GM23338 (cell line): ENCODE measurements around the gene RAB30. TPM values are rescaled to one million over a fixed set of nuclear protein-coding genes. Genes with fewer than 3 reads are reported as not detected.

Experiments used
- ATAC-seq: fragments of 200-7000 bp; cut with Tn5 transposase; 3 replicates; pipeline ENCODE4 v1.9.1; 2020
- DNase-seq: peaks from one replicate; pipeline ENCODE4 v3.0.0-alpha.2; 2015; ENCODE audit warnings: low spot score
- H2AFZ ChIP-seq: fragments of 200-600 bp; sonication (generic); 2 replicates; pipeline ENCODE4 v1.8.0; 2016; ENCODE audit warnings: antibody characterized with exemption, mild to moderate bottlenecking, moderate library complexity
- H3F3A ChIP-seq: fragments of 200-600 bp; sonication (generic); replicated peaks from 2 replicates; pipeline ENCODE4 v1.8.0; 2017; ENCODE audit warnings: antibody characterized with exemption, mixed run types, low read depth
- H3K27ac ChIP-seq: fragments of 200-600 bp; sonication (generic); 2 replicates; pipeline ENCODE4 v1.6.1; 2016; ENCODE audit warnings: low read depth
- H3K27me3 ChIP-seq: fragments of 200-600 bp; sonication (generic); 2 replicates; pipeline ENCODE4 v1.8.0; 2016; ENCODE audit warnings: mild to moderate bottlenecking, mixed run types, moderate library complexity; ENCODE audit not compliant: insufficient read depth
- H3K36me3 ChIP-seq: fragments of 200-600 bp; sonication (generic); 2 replicates; pipeline ENCODE4 v1.8.0; 2016; ENCODE audit warnings: mild to moderate bottlenecking; ENCODE audit not compliant: insufficient read depth
- H3K4me1 ChIP-seq: fragments of 200-600 bp; sonication (generic); 2 replicates; pipeline ENCODE4 v1.8.0; 2016; ENCODE audit warnings: mild to moderate bottlenecking, moderate library complexity; ENCODE audit not compliant: insufficient read depth
- H3K4me2 ChIP-seq: fragments of 200-600 bp; sonication (generic); 2 replicates; pipeline ENCODE4 v1.7.1; 2017; ENCODE audit warnings: mixed run types
- H3K4me3 ChIP-seq: fragments of 200-600 bp; sonication (generic); 2 replicates; pipeline ENCODE4 v1.6.1; 2016; ENCODE audit warnings: mixed run types
- H3K79me2 ChIP-seq: fragments of 200-600 bp; sonication (generic); replicated peaks from 2 replicates; pipeline ENCODE4 v1.8.0; 2017; ENCODE audit warnings: mild to moderate bottlenecking; ENCODE audit not compliant: insufficient read depth
- H3K9me2 ChIP-seq: fragments of 200-600 bp; sonication (generic); 2 replicates; pipeline ENCODE4 v1.8.0; 2017; ENCODE audit not compliant: insufficient read depth
- H4K20me1 ChIP-seq: fragments of 200-600 bp; sonication (generic); replicated peaks from 2 replicates; pipeline ENCODE4 v1.8.0; 2017; ENCODE audit warnings: mild to moderate bottlenecking; ENCODE audit not compliant: insufficient read depth
- H3K27ac Mint-ChIP-seq: 2 replicates; pipeline ENCODE4 v1.8.0; 2020; ENCODE audit warnings: inconsistent platforms, mild to moderate bottlenecking, moderate library complexity, mixed read lengths
- H3K27me3 Mint-ChIP-seq: 3 replicates; pipeline ENCODE4 v1.8.0; 2022; ENCODE audit warnings: low read depth, mild to moderate bottlenecking, moderate library complexity, mixed read lengths, inconsistent platforms; ENCODE audit not compliant: insufficient read depth, poor library complexity
- H3K36me3 Mint-ChIP-seq: 3 replicates; pipeline ENCODE4 v1.8.0; 2021; ENCODE audit warnings: low read depth, mild to moderate bottlenecking, inconsistent platforms, moderate library complexity, mixed read lengths
- H3K4me1 Mint-ChIP-seq: 3 replicates; pipeline ENCODE4 v1.8.0; 2020; ENCODE audit warnings: mild to moderate bottlenecking, inconsistent platforms, mixed read lengths
- H3K4me3 Mint-ChIP-seq: 3 replicates; pipeline ENCODE4 v1.8.0; 2021; ENCODE audit warnings: moderate library complexity, mild to moderate bottlenecking, inconsistent platforms, mixed read lengths
- H3K9me3 Mint-ChIP-seq: 3 replicates; pipeline ENCODE4 v1.8.0; 2020; ENCODE audit warnings: moderate library complexity, mild to moderate bottlenecking, inconsistent platforms, mixed read lengths
- CREB1 ChIP-seq: fragments of 250-450 bp; sonication (Bioruptor Pico); IDR thresholded peaks from 2 replicates; pipeline ENCODE4 v1.5.0; 2020; ENCODE audit warnings: low read depth, mild to moderate bottlenecking, moderate library complexity
- EZH2 ChIP-seq: fragments of 200-600 bp; sonication (generic); IDR thresholded peaks from one replicate; pipeline ENCODE4 v1.8.0; 2017; ENCODE audit warnings: antibody characterized with exemption, mild to moderate bottlenecking, low read depth; ENCODE audit not compliant: unreplicated experiment
- EZH2phosphoT487 ChIP-seq: fragments of 200-600 bp; sonication (generic); IDR thresholded peaks from one replicate; pipeline ENCODE4 v1.8.1; 2018; ENCODE audit warnings: antibody characterized with exemption; ENCODE audit not compliant: unreplicated experiment
- JUNB ChIP-seq: IDR thresholded peaks from one replicate; pipeline ENCODE4 v1.6.1; 2016; ENCODE audit warnings: antibody characterized with exemption; ENCODE audit not compliant: unreplicated experiment
- NANOG ChIP-seq: IDR thresholded peaks from 2 replicates; pipeline ENCODE4 v1.6.1; 2016; ENCODE audit warnings: antibody characterized with exemption, borderline replicate concordance
- POLR2AphosphoS5 ChIP-seq: IDR thresholded peaks from 2 replicates; pipeline ENCODE4 v1.6.1; 2016; ENCODE audit warnings: antibody characterized with exemption, low read depth
- STAT1 ChIP-seq: IDR thresholded peaks from one replicate; pipeline ENCODE4 v1.6.1; 2016; ENCODE audit warnings: antibody characterized with exemption; ENCODE audit not compliant: unreplicated experiment
- ZNF114 ChIP-seq: fragments of 250-450 bp; sonication (Bioruptor Pico); IDR thresholded peaks from 2 replicates; pipeline ENCODE4 v1.5.0; 2020; ENCODE audit warnings: mild to moderate bottlenecking, moderate library complexity
- ZNF331 ChIP-seq: fragments of 250-450 bp; sonication (Bioruptor Pico); IDR thresholded peaks from 2 replicates; pipeline ENCODE4 v1.5.0; 2020; ENCODE audit warnings: low read depth, mild to moderate bottlenecking, moderate library complexity
- polyA plus RNA-seq: library from polyadenylated mRNA; unstranded; fragments of >200 nt; fragmentation: Nextera tagmentation; extraction: Ambion mirVana; gene quantifications from 2 replicates; pipeline ENCODE4 v1.2.1, GENCODE V29; 2016
- total RNA-seq: library from RNA; depleted of rRNA; stranded (reverse); fragments of >200 nt; shearing (Covaris generic); gene quantifications from 2 replicates; pipeline ENCODE4 v1.2.3, GENCODE V29; 2014
- TF ChIP-seq, protein P1 (sequence below): IDR thresholded peaks from one replicate; pipeline ENCODE4 v1.6.1; 2018; ENCODE audit warnings: antibody characterized with exemption; ENCODE audit not compliant: unreplicated experiment
- TF ChIP-seq, protein P2 (sequence below), 2 experiments: fragments of 200-600 bp in 1 of 2; sonication (generic) in 1 of 2; conservative IDR thresholded peaks; 2 replicates each; pipeline versions ENCODE4 v1.5.1 to v1.6.1; 2016 to 2017; ENCODE audit warnings: antibody characterized with exemption in 2 of 2, low read depth in 2 of 2, mild to moderate bottlenecking in 2 of 2, moderate library complexity in 1 of 2
- TF ChIP-seq, protein P3 (sequence below): IDR thresholded peaks from 2 replicates; pipeline ENCODE4 v1.6.1; 2016; ENCODE audit warnings: antibody characterized with exemption
- TF ChIP-seq, protein P4 (sequence below): fragments of 250-450 bp; sonication (Bioruptor Pico); IDR thresholded peaks from 2 replicates; pipeline ENCODE4 v1.5.0; 2020; ENCODE audit warnings: mild to moderate bottlenecking, moderate library complexity

Gene RAB30
- total and polyA plus RNA-seq, 2 experiments from 2014 or later, result 3.3 to 6.6 TPM

DNA sequence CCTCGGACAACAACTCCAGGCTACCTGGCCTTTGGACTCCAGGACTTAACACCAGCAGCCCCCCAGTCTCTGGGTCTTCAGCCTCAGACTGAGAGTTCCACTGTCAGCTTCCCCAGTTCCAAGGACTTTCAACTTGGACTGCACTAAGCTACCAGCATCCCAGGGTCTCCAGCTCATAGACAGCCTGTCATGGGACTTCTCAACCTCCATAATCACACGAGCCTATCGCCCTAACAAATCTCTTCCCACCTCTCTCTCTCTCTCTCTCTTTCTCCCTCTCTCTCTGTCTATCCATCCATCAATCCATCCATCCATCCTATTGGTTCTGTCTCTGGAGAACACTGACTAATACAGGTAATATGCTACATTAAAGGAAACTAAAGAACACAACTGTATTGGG lies 10.7 kb downstream of the RAB30 start:
- H3K4me3 ChIP-seq, result no peak overlapping the region
- TF ChIP-seq ZNF331 (CRISPR knock-in tag) (no peak), CREB1 (CRISPR knock-in tag) (no peak), STAT1 (no peak), JUNB (no peak), NANOG (no peak), EZH2phosphoT487 (no peak), EZH2 (no peak), POLR2AphosphoS5 (no peak), ZNF114 (CRISPR knock-in tag) (no peak)
- TF ChIP-seq, protein P1, sequence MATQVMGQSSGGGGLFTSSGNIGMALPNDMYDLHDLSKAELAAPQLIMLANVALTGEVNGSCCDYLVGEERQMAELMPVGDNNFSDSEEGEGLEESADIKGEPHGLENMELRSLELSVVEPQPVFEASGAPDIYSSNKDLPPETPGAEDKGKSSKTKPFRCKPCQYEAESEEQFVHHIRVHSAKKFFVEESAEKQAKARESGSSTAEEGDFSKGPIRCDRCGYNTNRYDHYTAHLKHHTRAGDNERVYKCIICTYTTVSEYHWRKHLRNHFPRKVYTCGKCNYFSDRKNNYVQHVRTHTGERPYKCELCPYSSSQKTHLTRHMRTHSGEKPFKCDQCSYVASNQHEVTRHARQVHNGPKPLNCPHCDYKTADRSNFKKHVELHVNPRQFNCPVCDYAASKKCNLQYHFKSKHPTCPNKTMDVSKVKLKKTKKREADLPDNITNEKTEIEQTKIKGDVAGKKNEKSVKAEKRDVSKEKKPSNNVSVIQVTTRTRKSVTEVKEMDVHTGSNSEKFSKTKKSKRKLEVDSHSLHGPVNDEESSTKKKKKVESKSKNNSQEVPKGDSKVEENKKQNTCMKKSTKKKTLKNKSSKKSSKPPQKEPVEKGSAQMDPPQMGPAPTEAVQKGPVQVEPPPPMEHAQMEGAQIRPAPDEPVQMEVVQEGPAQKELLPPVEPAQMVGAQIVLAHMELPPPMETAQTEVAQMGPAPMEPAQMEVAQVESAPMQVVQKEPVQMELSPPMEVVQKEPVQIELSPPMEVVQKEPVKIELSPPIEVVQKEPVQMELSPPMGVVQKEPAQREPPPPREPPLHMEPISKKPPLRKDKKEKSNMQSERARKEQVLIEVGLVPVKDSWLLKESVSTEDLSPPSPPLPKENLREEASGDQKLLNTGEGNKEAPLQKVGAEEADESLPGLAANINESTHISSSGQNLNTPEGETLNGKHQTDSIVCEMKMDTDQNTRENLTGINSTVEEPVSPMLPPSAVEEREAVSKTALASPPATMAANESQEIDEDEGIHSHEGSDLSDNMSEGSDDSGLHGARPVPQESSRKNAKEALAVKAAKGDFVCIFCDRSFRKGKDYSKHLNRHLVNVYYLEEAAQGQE, result no peak
- TF ChIP-seq, protein P2, sequence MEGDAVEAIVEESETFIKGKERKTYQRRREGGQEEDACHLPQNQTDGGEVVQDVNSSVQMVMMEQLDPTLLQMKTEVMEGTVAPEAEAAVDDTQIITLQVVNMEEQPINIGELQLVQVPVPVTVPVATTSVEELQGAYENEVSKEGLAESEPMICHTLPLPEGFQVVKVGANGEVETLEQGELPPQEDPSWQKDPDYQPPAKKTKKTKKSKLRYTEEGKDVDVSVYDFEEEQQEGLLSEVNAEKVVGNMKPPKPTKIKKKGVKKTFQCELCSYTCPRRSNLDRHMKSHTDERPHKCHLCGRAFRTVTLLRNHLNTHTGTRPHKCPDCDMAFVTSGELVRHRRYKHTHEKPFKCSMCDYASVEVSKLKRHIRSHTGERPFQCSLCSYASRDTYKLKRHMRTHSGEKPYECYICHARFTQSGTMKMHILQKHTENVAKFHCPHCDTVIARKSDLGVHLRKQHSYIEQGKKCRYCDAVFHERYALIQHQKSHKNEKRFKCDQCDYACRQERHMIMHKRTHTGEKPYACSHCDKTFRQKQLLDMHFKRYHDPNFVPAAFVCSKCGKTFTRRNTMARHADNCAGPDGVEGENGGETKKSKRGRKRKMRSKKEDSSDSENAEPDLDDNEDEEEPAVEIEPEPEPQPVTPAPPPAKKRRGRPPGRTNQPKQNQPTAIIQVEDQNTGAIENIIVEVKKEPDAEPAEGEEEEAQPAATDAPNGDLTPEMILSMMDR (conservative IDR thresholded peaks at IDR 0.05; ENCODE audit: low read depth in 2 of 2), result no peak
- TF ChIP-seq, protein P3, sequence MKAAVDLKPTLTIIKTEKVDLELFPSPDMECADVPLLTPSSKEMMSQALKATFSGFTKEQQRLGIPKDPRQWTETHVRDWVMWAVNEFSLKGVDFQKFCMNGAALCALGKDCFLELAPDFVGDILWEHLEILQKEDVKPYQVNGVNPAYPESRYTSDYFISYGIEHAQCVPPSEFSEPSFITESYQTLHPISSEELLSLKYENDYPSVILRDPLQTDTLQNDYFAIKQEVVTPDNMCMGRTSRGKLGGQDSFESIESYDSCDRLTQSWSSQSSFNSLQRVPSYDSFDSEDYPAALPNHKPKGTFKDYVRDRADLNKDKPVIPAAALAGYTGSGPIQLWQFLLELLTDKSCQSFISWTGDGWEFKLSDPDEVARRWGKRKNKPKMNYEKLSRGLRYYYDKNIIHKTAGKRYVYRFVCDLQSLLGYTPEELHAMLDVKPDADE, result no peak
- TF ChIP-seq, protein P4, sequence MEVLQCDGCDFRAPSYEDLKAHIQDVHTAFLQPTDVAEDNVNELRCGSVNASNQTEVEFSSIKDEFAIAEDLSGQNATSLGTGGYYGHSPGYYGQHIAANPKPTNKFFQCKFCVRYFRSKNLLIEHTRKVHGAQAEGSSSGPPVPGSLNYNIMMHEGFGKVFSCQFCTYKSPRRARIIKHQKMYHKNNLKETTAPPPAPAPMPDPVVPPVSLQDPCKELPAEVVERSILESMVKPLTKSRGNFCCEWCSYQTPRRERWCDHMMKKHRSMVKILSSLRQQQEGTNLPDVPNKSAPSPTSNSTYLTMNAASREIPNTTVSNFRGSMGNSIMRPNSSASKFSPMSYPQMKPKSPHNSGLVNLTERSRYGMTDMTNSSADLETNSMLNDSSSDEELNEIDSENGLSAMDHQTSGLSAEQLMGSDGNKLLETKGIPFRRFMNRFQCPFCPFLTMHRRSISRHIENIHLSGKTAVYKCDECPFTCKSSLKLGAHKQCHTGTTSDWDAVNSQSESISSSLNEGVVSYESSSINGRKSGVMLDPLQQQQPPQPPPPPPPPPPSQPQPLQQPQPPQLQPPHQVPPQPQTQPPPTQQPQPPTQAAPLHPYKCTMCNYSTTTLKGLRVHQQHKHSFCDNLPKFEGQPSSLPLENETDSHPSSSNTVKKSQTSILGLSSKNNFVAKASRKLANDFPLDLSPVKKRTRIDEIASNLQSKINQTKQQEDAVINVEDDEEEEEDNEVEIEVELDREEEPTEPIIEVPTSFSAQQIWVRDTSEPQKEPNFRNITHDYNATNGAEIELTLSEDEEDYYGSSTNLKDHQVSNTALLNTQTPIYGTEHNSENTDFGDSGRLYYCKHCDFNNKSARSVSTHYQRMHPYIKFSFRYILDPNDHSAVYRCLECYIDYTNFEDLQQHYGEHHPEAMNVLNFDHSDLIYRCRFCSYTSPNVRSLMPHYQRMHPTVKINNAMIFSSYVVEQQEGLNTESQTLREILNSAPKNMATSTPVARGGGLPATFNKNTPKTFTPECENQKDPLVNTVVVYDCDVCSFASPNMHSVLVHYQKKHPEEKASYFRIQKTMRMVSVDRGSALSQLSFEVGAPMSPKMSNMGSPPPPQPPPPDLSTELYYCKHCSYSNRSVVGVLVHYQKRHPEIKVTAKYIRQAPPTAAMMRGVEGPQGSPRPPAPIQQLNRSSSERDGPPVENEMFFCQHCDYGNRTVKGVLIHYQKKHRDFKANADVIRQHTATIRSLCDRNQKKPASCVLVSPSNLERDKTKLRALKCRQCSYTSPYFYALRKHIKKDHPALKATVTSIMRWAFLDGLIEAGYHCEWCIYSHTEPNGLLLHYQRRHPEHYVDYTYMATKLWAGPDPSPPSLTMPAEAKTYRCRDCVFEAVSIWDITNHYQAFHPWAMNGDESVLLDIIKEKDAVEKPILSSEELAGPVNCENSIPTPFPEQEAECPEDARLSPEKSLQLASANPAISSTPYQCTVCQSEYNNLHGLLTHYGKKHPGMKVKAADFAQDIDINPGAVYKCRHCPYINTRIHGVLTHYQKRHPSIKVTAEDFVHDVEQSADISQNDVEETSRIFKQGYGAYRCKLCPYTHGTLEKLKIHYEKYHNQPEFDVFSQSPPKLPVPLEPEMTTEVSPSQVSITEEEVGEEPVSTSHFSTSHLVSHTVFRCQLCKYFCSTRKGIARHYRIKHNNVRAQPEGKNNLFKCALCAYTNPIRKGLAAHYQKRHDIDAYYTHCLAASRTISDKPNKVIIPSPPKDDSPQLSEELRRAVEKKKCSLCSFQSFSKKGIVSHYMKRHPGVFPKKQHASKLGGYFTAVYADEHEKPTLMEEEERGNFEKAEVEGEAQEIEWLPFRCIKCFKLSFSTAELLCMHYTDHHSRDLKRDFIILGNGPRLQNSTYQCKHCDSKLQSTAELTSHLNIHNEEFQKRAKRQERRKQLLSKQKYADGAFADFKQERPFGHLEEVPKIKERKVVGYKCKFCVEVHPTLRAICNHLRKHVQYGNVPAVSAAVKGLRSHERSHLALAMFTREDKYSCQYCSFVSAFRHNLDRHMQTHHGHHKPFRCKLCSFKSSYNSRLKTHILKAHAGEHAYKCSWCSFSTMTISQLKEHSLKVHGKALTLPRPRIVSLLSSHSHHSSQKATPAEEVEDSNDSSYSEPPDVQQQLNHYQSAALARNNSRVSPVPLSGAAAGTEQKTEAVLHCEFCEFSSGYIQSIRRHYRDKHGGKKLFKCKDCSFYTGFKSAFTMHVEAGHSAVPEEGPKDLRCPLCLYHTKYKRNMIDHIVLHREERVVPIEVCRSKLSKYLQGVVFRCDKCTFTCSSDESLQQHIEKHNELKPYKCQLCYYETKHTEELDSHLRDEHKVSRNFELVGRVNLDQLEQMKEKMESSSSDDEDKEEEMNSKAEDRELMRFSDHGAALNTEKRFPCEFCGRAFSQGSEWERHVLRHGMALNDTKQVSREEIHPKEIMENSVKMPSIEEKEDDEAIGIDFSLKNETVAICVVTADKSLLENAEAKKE (CRISPR knock-in tag), result no peak
- ATAC-seq, result no peak
- H3K9me3 Mint-ChIP-seq, result no peaks in the 10 kb centered on the region
- H3K4me2 ChIP-seq, result no peak overlapping the region
- no peaks in the 10 kb centered on the region for H4K20me1 ChIP-seq
- no peak overlapping the region for H3K27ac Mint-ChIP-seq
- no peaks in the 10 kb centered on the region for H3K27me3 ChIP-seq
- no peaks in the 10 kb centered on the region for H3K36me3 Mint-ChIP-seq
- no peaks in the 10 kb centered on the region for H3K9me2 ChIP-seq
- no peaks in the 10 kb centered on the region for H3F3A ChIP-seq
- no peak overlapping the region for H3K27ac ChIP-seq
- peaks cover 22% of the 10 kb centered on the region for H3K4me1 Mint-ChIP-seq
- no peaks in the 10 kb centered on the region for H3K36me3 ChIP-seq
- peaks cover 1% of the 10 kb centered on the region for H3K27me3 Mint-ChIP-seq
- peaks cover 8% of the 10 kb centered on the region for H3K4me1 ChIP-seq
- no peak overlapping the region for H2AFZ ChIP-seq
- H3K4me3 Mint-ChIP-seq, result no peak overlapping the region
- DNase-seq, result no peak
- H3K79me2 ChIP-seq, result peaks cover 27% of the 10 kb centered on the region
